MCF 10A (cell line): Measurements from ENCODE around the gene PHF23. TPM values are rescaled to one million over a fixed set of nuclear protein-coding genes. Genes with fewer than 3 reads are reported as not detected.
A peak's percentile ranks its signal among the peaks of the same experiment; 100 is the strongest.

Experiments used
- BruUV-seq: library from RNA; stranded (reverse); fragments of 400-500 nt; replicated peaks from 2 replicates; lab custom pipeline; 2021; lab: Mats Ljungman, UMichigan
- CTCF ChIA-PET: fragments of 300-600 bp; sonication (Branson Sonifier 250); formaldehyde crosslinking; extraction: SDS; loops from one replicate; lab custom pipeline; 2021; ENCODE audit warnings: antibody characterized with exemption, inconsistent platforms; lab: Yijun Ruan, JAX
- POLR2A ChIA-PET: fragments of 300-600, 350-650 bp; sonication (Branson Sonifier 250); formaldehyde crosslinking; extraction: SDS; loops from one replicate; lab custom pipeline; 2020; ENCODE audit warnings: antibody characterized with exemption, inconsistent platforms; lab: Yijun Ruan, JAX
- DNase-seq: peaks from one replicate; pipeline ENCODE4 v3.0.0-alpha.2; 2018; ENCODE audit not compliant: unreplicated experiment
- H3K27ac Mint-ChIP-seq: one replicate; pipeline ENCODE4 v1.8.0; 2022; ENCODE audit warnings: mild to moderate bottlenecking, low read depth, mixed read lengths; ENCODE audit not compliant: unreplicated experiment
- H3K27me3 Mint-ChIP-seq: one replicate; pipeline ENCODE4 v1.8.0; 2022; ENCODE audit warnings: mixed read lengths; ENCODE audit not compliant: insufficient read depth, unreplicated experiment
- H3K36me3 Mint-ChIP-seq: one replicate; pipeline ENCODE4 v1.8.0; 2022; ENCODE audit warnings: mild to moderate bottlenecking, moderate library complexity, mixed read lengths; ENCODE audit not compliant: insufficient read depth, unreplicated experiment
- H3K4me1 Mint-ChIP-seq: one replicate; pipeline ENCODE4 v1.8.0; 2022; ENCODE audit warnings: mixed read lengths; ENCODE audit not compliant: insufficient read depth, unreplicated experiment
- H3K4me3 Mint-ChIP-seq: one replicate; pipeline ENCODE4 v1.8.0; 2022; ENCODE audit warnings: mild to moderate bottlenecking, moderate library complexity, mixed read lengths; ENCODE audit not compliant: unreplicated experiment
- H3K9me3 Mint-ChIP-seq: one replicate; pipeline ENCODE4 v1.8.0; 2022; ENCODE audit warnings: mixed read lengths; ENCODE audit not compliant: unreplicated experiment
- CTCF ChIP-seq: fragments of 200-600 bp; IDR thresholded peaks from one replicate; pipeline ENCODE4 v1.8.0; 2022; ENCODE audit warnings: antibody characterized with exemption, mild to moderate bottlenecking; ENCODE audit not compliant: unreplicated experiment
- intact Hi-C: fragments of 100-400 bp; cut with micrococcal nuclease; formaldehyde crosslinking; loops from 2 replicates; pipeline ENCODE4 v1.14.1; 2022
- total RNA-seq: library from RNA; stranded (reverse); gene quantifications from 2 replicates; pipeline ENCODE4 v1.2.3, GENCODE V29; 2022

The PHF23 gene
- total RNA-seq, 1 experiment from 2014 or later: 41.8 TPM

DNA sequence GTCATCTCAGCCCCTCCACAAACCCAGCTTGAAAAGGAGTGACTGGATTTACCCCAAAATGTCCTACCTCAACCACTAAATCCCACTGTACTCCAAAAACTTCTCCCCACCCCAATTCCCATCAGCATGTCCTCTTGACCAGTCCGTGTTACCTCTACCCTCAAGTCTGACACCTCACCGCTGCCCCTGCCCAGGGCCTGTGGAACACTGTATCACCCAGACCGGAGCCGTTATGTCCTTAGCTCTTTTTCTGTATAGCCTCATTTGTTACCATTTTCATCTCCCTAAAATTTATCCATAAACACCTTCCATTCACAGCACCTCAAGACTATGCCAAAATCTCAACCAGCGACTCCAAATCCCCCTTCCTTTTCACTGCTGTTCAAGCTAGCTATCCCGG lies 2.4 kb downstream of the PHF23 start:
- Mint-ChIP-seq H3K27ac (peak overlapping the region; percentile 91), H3K9me3 (no peaks in the 10 kb centered on the region), H3K27me3 (no peaks in the 10 kb centered on the region), H3K4me3 (peak overlapping the region; percentile 100), H3K36me3 (peaks cover 81% of the 10 kb centered on the region), H3K4me1 (peaks cover 40% of the 10 kb centered on the region)
- intact Hi-C loops: no loop called here
- no peak for TF ChIP-seq CTCF
- ChIA-PET POLR2A (interaction anchor here (3.7 to 14.3 kb wide), 3 partner anchors 13 to 15 kb away, joined by 18 to 278 read pairs (median 128); partner anchors contain the start of genes ACADVL, CTDNEP1, DLG4 and ELP5), CTCF (interaction anchor here (1.6 kb wide), 1 partner anchor 191 kb away, joined by 4 read pairs; no protein-coding TSS in a partner anchor)
- no TSS peak for BruUV-seq
- DNase-seq: no peak

- BruUV-seq: TSS peak; percentile 7
- Mint-ChIP-seq H3K9me3 (no peaks in the 10 kb centered on the region), H3K27me3 (no peaks in the 10 kb centered on the region), H3K4me3 (peak overlapping the region; percentile 91), H3K36me3 (peaks cover 80% of the 10 kb centered on the region), H3K4me1 (peaks cover 33% of the 10 kb centered on the region), H3K27ac (peak overlapping the region; percentile 75)
- DNase-seq: peak; percentile 55
- no peak for TF ChIP-seq CTCF
- intact Hi-C loops: no loop called here
- CTCF ChIA-PET: interaction anchor here (0.6 to 1.6 kb wide), 2 partner anchors 190 to 203 kb away, joined by 3 to 4 read pairs; no protein-coding TSS in a partner anchor
- POLR2A ChIA-PET: interaction anchor here (0.6 to 14.3 kb wide), 9 partner anchors 14 to 268 kb away, joined by 3 to 278 read pairs (median 3); partner anchors contain the start of genes ACADVL, CTDNEP1, DLG4 and ELP5
These were observed 3.3 kb downstream of the PHF23 start for GRCh38 chr17:7235693-7236665.

GRCh38 chr17:7234083-7234951 lies 4.9 kb downstream of the PHF23 start, which contains the start of gene DVL2:
TSS of gene DVL2 (minus strand) at chr17:7234517. CDS start at chr17:7234262, 255 bp downstream.
- POLR2A ChIA-PET: interaction anchor here (0.7 to 14.3 kb wide), 14 partner anchors 9 to 727 kb away, joined by 3 to 278 read pairs (median 5); partner anchors contain the start of genes ACADVL, CTDNEP1, DLG4 and ELP5
- peaks cover 30% of the 10 kb centered on the region for H3K4me1 Mint-ChIP-seq
- DNase-seq: peak; percentile 92
- peak within 1 kb of the TSS; percentile 91 for H3K4me3 Mint-ChIP-seq
- no peaks in the 10 kb centered on the region for H3K27me3 Mint-ChIP-seq
- TSS peak; percentile 16 for BruUV-seq
- CTCF ChIA-PET: interaction anchor here (0.5 to 1.7 kb wide), 4 partner anchors 9 to 152 kb away, joined by 3 to 9 read pairs (median 4); partner anchors contain the start of genes ACADVL, ASGR1 and DLG4
- TF ChIP-seq CTCF: no peak
- H3K36me3 Mint-ChIP-seq: peaks cover 76% of the 10 kb centered on the region
- intact Hi-C loops: no loop called here
- no peaks in the 10 kb centered on the region for H3K9me3 Mint-ChIP-seq
- peak within 1 kb of the TSS; percentile 94 for H3K27ac Mint-ChIP-seq
